GM19240 (cell line): ENCODE data around the gene LRRC57.
A peak's percentile ranks its signal among the peaks of the same experiment; 100 is the strongest.

ENCODE experiments used
- DNase-seq: peaks from one replicate; pipeline ENCODE4 v3.0.0; 2011; ENCODE audit warnings: low spot score; ENCODE audit not compliant: insufficient read length

The LRRC57 gene

DNA sequence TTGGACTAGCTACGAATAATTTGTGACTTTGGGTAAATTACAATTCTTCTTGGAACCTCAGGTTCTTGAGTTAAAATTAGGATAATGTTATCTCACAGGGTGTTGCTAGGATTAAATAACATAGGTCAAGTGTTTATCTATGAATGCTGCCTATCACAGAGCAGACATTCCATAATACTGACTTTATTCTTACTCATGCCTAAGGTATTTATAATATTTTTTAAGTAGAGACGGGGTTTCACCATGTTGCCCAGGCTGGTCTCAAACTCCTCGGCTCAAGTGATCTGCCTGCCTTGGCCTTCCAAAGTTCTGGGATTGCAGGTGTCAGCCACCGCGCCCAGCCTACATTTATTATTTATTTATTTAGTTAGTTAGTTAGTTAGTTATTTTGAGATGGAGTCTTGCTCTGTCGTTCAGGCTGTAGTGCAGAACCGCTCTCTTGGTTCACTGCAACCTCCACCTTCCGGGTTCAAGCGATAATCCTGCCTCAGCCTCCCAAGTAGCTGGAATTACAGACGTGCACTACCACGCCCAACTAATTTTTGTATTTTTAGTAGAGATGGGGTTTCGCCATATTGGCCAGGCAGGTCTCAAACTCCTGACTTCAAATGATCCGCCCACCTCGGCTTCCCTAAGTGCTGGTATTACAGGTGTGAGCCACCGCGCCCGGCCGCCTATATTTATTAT lies 56.9 kb downstream of the LRRC57 start:
- DNase-seq: no peak

DNA sequence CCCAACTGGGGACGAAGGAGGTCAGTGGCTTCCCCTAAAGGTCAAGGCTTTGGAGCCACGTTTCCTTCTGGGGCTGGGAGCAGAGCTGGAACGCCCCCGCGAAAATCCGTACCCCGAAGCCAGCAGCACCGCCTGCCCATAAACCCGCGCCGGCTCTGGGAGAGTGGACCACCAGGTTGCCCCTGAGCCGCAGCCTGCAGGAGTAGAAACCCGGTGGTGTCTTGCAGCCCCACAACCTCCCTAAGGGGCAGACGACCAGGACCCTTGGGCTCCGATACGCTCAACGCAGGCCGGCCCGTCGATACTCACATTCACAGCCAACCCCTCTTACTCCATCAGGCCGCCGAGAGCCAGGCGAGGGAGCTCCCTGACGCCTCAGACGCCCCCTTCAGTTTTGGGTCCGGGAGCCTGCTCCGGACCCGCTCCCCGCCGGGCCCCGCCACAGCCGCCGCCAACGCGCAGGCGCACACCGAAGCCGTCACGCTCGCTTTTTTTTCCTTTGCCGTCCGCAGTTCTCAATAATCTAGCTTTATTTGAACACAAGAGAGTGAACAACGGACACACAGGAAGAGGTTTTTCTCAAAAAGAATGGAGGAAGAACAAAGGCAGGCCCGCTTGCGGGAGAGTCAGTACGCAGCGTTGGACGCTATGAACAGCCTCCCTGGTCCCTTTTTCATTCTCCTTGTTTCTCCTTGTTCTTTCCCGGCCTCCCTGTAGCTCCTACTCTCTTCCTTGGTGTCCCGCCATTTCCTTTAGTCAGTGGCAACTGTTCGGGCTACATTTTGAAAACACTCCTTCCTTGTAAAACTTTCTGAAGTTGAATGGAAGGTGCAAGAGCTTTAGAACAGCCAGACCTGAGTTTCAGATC lies 57.7 kb downstream of the LRRC57 start, which contains the start of gene ZNF106:
Gene ZNF106 (minus strand): TSS at position 471 of the 868 bp plus-strand sequence. CDS start 18,852 bp downstream, outside the sequence.
- peak; percentile 63 for DNase-seq

DNA sequence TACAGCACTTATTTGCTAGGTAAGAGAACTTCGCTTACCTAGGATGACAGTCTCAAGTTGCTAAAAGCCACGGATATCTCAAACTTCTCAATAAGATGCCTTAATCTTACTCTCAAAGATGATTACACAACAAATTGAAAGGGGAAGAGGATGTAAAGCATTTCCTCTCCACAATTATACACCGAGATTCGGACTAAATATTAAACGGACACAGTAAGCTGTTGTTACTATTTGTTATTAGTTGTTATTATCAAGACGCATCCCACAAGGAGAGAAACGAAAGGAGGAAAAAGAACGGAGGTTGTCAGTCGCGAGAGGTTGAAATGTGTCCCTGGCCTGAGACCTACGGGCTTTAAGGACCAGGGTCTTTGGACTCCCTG lies 58.3 kb downstream of the LRRC57 start:
- no peak for DNase-seq
